ENCODE data around the gene CRK.
A peak's percentile ranks its signal among the peaks of the same experiment; 100 is the strongest.

The CRK gene

GRCh38 chr17:1486802-1487695, 31.0 kb upstream of the CRK start:
- peak; percentile 76 to 80 for DNase-seq (ENCODE audit: low read depth in 2 of 2)

- peak; percentile 62 to 72 for DNase-seq (ENCODE audit: low read depth in 2 of 2)
These were observed 29.7 kb upstream of the CRK start for GRCh38 chr17:1485423-1486376.

DNA sequence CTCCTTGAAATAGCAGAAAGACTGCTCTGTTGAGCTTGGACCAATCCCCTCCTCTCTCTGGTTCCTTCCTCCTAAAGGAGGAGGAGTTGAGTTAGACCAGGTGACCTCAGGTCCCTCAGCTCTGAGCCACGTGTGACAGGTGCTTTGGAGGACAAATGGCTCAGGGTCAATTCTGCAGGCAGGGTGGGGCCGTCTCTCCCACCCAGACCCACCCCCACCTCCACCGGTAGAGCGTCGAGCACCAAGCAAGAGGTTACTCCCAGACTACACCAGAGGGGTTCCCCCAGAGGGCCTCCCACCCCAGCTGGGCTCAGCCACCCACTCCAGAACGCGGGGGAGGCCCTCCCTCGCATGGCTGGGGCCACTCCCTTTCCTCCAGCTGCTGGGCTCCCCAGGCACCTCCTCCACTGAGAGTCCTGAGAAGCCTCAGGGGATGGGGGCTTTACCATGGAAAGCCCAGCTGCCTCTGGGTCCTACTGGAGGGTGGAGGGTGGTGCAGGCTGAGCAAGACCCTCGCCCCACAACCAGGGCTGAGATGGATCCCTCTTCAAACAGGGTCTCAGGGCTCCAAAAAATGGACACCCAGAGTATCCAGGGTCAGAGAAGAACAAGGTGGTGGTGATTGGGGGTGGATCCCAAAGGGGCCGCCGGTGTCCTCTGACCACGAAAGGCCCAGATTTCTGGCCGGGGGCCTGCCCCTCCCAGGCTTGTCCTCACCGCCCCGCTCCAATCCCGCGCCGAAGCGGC, 28.8 kb upstream of the CRK start:
- DNase-seq (ENCODE audit: low read depth in 2 of 2) = peak; percentile 32 to 56

DNA sequence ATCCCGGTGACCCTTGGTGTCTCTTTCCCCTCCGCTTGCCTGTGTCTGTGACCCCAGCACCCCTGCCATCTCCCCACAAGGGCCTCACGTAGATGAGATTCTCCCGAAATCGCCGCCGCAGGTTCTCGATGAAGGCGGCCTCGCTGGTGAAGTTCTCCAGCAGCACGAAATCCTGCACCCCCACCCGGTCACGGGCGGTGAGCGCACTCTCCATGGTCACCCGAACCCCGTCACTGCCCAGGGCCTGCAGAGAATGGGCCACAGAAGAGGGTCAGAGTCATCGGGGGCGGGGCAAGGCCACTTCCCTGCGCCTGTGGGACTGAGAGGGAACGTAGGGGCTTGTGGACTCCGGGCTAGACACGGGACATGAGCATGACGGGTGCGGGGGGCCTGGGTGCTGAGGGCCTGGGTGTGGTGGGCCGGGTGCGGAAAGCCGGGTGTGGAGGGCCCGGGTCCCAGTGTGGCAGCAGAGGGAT, 28.1 kb upstream of the CRK start:
- no peak for DNase-seq (ENCODE audit: low read depth in 2 of 2)

- no peak for DNase-seq (ENCODE audit: low read depth in 2 of 2)
These were observed 26.6 kb upstream of the CRK start for GRCh38 chr17:1482680-1483079.

- no peak for DNase-seq (ENCODE audit: low read depth in 2 of 2)
These were observed 25.7 kb upstream of the CRK start for GRCh38 chr17:1481736-1482135.

GRCh38 chr17:1480747-1481465, 24.9 kb upstream of the CRK start:
- DNase-seq (ENCODE audit: low read depth in 2 of 2) = no peak

DNA sequence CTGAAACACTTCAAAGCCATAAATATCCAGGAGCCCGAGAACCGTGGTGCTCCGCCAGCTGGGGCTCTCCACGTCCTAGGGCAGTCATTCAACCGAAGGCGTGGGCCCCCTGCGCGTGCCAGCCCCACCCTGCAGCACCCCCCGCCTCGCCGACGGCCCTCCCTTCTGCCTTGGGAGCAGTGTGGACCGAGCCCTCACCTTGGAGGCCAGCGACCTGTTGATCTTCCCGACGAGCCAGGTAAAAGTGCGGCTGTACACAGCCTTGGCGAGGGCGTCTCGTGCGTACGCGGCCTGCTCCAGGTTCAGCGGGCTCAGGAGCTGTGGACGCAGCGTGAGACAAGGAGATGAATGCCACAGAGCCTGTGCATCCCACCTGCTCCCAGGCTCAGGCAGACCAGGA, 22.4 kb upstream of the CRK start:
- DNase-seq (ENCODE audit: low read depth in 2 of 2) = no peak

GRCh38 chr17:1475321-1475854, 19.4 kb upstream of the CRK start:
- no peak for DNase-seq (ENCODE audit: low read depth in 2 of 2)

DNA sequence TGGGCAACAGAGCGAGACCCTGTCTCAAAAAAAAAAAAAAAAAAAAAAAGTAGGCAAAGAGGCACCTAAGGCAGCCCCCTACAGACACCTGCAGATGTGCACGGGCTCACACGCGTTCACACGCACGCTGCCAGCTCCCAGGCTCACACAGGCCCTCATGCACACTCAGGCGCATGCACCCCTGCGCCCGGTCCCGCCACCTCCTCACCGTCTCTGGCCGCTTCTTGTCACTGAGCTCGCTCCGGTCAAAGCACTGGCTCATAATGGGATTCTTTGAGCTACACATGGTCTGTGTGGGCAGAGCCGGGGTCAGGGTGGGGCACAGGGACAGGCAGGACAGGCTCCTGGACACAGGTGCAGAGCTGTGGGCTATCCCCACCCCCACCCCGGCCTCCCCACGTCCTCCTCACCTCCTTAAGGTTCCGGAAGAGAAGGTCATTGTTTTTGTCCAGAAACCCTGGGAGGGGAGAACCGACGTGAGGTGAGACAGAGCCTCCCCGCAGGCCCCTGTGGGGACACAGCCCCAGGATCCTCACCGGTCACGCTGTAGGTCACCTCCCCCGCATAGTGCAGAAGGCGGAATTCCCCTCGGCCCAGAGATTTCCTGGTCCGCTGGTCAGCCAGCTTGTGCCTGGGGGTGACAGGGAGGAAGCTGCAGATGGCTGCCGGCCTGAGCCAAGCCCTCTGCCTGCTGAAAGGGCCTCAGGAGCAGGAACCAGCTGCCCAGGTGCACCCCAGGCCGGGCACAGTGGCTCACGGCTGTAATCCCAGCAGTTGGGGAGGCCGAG, 18.6 kb upstream of the CRK start:
- DNase-seq (ENCODE audit: low read depth in 2 of 2) = no peak

- DNase-seq (ENCODE audit: low read depth in 2 of 2) = peak; percentile 34 to 43
These were observed 17.8 kb upstream of the CRK start for GRCh38 chr17:1473841-1474240.

DNA sequence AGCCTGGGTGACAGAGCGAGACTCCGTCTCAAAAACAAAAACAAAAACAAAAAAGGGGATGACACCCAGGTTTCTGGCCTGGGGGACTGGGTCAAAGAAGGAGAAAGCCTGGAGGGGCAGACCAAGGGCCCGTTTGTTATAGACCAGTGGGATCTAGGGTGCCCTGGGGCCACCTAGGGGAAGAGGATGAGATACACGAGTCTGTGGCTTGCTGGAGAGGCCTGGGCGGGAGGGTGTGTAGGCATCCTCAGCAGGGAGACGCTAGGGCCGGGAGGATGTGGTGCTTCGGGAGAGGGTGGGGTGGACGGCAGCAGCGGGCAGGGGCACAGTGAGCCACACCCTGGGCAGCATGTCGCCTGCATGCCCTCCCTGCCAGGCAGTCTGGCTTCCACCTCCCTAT, 17.1 kb upstream of the CRK start:
- DNase-seq (ENCODE audit: low read depth in 2 of 2) = no peak

- DNase-seq (ENCODE audit: low read depth in 2 of 2) = no peak
These were observed 16.1 kb upstream of the CRK start for GRCh38 chr17:1471911-1472821.

DNA sequence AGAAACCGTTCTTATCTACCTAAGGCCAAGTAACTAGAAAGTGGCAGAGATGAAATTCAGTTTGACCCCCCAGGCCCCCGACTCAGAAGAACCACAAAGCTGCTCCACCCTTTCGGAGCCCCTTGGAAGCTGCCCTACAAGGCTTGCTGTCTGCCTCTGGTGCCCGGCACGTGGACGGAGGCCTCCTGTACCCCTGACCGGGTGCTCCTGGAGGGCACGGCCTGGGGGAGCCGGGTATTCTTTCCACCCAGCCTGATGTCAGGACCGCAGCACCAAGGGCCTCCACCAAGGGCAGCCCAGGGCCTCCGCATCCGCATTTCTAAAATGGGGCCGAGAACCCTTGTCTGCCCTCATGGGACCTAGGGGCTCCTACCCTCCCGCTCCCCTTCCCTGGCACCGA, 15.5 kb upstream of the CRK start:
- no peak for DNase-seq (ENCODE audit: low read depth in 2 of 2)

GRCh38 chr17:1470755-1471462, 14.9 kb upstream of the CRK start:
- no peak for DNase-seq (ENCODE audit: low read depth in 2 of 2)

DNA sequence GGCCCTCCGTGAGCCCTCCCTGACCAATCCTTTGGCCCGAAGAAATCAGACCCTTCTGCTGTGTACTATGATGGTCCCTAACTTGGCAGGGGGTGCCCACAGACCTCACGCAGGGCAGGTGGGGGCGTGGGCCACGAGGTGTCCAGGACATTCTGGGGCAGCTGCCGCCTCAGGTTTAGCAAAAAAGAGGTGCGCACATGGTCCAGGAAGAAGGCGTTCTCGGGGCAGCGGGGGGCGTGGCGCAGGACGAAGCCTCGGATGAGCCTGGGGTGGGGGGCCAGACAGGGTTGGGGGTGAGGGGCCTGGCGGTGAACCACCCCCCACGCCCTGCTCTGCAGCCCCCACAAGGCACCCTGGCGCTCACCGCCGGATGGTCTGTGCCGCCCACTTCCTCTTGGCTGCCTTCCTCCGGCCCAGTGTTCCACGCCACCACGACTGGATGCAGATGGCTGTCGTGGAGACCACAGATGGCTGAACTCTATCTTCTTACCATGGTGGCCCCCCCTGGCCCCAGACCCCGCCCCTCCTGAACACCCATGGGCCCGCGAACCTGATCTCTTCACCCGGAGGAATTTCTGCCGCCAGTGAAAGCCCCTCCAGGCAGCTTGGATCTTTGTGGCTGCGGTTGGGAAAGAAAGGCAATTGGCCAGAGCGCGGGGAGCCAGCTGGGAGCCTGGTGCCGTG, 14.2 kb upstream of the CRK start:
- DNase-seq (ENCODE audit: low read depth in 2 of 2) = no peak

GRCh38 chr17:1469231-1469852, 13.3 kb upstream of the CRK start:
- no peak for DNase-seq (ENCODE audit: low read depth in 2 of 2)

All from stimulated activated CD8-positive, alpha-beta memory T cell treated with anti-CD3 and anti-CD28 coated beads, Interleukin-7, amount 100 ng/mL, for 4 hours (primary cell).